HG03060 (cell line): Measurements from ENCODE around the gene SH3GLB2.
"Not testable (repeated sequence)": the region's sequence is repeated elsewhere in the genome, so short reads cannot be mapped to it uniquely, and the experiment has no call there.

Experiments used
- ATAC-seq: cut with Tn5 transposase; IDR thresholded peaks from one replicate; pipeline ENCODE4 v1.9.1; 2021; ENCODE audit warnings: low read depth, moderate number of reproducible peaks; ENCODE audit not compliant: unreplicated experiment

The SH3GLB2 gene

GRCh38 chr9:129004173-129004572, 24.0 kb downstream of the SH3GLB2 start:
- not testable (repeated sequence) for ATAC-seq

DNA sequence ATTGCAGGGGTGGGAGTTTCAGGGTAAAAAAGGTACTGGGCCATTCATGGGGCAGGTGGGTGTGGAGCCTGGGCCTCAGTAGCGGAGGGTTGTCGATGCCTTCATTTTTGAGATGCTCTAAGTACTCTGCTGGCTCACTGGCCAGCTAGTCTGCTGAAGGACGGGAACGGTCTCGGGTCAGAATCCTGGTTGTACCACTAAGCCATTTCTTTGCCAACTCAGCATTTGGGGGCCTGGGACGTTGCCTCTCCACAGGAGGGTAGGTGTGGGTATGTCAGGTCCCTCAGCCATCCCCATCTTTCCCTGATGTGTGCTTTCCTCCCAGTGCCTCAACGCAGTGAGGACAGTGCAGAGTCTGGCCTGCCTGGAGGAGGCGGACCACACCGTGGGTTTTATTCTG, 25.1 kb downstream of the SH3GLB2 start:
- ATAC-seq, result no peak

DNA sequence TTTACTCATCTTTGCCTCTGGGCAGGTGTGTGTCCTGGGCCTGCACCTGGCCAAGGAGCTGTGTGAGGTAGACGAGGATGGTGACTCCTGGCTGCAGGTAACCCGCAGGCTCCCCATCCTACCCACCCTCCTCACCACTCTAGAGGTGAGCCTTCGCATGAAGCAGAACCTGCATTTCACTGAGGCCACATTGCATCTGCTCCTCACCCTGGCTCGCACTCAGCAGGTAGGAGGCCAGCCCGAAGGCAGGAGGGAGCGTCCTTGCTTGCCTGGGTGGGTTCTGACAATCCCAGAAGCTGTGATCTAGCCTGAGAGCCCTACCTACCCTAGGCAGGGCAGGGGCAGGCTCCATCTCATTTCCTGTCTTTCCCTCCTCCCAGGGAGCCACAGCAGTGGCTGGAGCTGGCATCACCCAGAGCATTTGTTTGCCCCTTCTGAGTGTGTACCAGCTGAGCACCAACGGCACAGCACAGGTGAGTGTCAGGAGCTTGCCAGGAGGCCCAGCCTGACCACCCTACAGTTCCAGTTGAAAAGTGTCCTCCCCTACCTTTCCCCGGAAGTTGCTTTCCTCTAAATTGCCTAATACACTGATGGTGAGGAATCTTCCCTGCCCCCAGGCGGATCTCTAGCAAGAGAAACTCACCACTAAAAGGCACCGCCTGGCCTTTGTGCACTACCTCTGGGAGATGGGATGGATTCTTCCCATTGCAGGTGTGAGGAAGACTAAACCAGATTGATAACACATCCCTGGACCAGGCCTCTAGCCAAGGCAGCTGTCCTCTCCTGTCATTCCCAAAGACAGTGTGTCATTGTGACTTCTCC, 26.4 kb downstream of the SH3GLB2 start:
- no peak for ATAC-seq

- no peak for ATAC-seq
Observed at GRCh38 chr9:128999581-129000206, 28.4 kb downstream of the SH3GLB2 start.

- no peak for ATAC-seq
Observed at GRCh38 chr9:128998462-128998861, 29.7 kb downstream of the SH3GLB2 start.

DNA sequence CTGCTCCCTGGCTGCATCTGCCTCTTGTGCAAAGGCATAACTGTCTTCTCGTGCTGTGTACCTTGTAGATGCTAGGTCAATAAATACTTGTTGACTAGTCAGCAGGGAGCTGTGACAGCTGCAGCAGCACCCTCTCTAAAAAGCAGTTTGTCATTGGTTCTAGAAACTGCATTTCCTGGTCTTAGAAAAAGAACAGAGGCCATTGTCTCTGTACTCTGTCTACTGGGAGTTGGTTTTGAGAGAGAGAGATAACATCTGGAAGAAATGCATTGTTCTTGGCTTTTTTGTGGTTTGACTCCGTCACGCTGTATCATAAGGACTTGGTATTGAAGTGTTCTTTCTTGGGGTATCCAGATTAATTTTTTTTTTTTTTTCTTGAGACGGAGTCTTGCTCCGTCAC, 32.3 kb downstream of the SH3GLB2 start:
- no peak for ATAC-seq

DNA sequence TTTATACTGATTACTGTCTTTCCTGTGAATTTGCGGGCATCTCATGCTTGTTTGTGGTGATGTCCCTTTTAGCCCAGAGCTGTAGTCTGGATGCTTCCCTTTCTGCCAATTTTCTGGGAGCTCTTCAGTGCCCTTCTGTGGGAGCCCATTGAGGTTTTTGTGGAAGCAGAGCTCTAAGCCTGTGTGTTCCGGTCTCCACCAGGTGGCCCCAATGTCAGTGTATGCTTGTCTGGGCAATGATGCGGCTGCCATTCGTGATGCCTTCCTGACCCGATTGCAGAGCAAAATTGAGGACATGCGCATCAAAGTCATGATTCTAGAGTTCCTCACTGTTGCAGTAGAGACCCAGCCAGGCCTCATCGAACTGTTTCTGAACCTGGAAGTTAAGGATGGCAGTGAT, 35.1 kb downstream of the SH3GLB2 start:
- no peak for ATAC-seq

GRCh38 chr9:128987805-128988204, 40.3 kb downstream of the SH3GLB2 start:
- ATAC-seq, result no peak

DNA sequence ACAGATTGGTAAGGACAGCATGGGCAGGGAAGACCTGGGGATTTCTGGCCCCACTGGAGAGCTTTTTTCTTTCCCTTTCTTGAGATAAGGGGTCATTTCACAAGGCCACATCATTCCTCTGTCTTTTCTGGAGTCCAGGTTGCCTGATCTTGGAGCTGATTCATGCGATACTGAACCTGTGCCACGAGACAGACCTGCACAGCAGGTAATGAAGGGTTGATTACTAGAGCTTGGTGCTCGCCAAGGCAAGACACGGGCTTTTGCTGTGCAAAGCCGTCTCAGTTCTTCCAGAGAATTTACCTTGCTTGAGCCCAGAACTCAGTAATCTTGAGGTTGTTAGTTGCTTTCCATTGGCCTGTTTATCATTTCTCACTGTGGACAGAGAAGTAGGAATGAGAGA, 41.5 kb downstream of the SH3GLB2 start:
- ATAC-seq, result no peak

- ATAC-seq, result no peak
Observed at GRCh38 chr9:128983536-128983935, 44.6 kb downstream of the SH3GLB2 start.

DNA sequence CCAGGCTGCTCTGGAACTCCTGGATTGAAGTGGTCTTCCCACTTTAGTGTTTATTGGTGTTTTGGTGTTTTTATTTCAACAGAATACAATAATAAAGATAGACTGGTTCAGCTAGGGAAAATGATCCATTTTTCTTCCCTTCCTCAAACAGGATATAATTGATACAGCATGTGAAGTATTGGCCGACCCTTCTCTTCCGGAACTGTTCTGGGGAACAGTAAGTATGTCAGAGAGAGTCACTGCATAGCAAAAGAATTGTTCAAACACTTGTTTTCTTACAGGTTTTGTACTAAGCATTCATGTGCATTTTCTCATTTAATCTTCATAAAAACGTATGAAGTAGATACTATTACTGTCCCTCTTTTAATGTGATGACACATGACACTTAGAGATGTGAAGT, 49.0 kb downstream of the SH3GLB2 start:
- no peak for ATAC-seq

- no peak for ATAC-seq
Observed at GRCh38 chr9:128972956-128973355, 55.2 kb downstream of the SH3GLB2 start.

DNA sequence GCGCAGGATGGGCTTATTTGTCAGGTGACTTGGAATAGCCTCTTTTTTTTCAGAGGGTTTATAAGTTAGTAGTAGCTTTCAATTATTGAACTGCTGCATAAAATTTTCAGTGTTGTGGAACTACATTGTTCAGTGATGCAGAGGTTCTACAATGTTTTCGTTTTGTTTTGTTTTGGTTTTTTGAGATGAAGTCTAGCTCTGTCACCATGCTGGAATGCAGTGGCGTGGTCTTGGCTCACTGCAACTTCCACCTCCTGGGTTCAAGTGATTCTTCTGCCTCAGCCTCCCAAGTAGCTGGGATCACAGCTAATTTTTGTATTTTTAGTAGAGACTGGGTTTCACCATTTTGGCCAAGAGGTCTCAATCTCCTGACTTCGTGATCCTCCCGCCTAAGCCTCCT, 58.6 kb downstream of the SH3GLB2 start:
- no peak for ATAC-seq

- not testable (repeated sequence) for ATAC-seq
Observed at GRCh38 chr9:128961403-128961802, 66.7 kb downstream of the SH3GLB2 start.
